IPS-18c (cell line): ENCODE data around the gene KCTD17.

Source experiments
- H3K4me3 ChIP-seq: 2 replicates; pipeline ENCODE4 v1.7.0; 2013; ENCODE audit warnings: low read depth, mild to moderate bottlenecking, low read length, moderate library complexity; ENCODE audit not compliant: insufficient read depth
- H3K9me3 ChIP-seq: one replicate; pipeline ENCODE4 v1.6.1; 2013; ENCODE audit warnings: mild to moderate bottlenecking, low read length, moderate library complexity; ENCODE audit not compliant: control insufficient read depth, insufficient read depth

KCTD17 gene

DNA sequence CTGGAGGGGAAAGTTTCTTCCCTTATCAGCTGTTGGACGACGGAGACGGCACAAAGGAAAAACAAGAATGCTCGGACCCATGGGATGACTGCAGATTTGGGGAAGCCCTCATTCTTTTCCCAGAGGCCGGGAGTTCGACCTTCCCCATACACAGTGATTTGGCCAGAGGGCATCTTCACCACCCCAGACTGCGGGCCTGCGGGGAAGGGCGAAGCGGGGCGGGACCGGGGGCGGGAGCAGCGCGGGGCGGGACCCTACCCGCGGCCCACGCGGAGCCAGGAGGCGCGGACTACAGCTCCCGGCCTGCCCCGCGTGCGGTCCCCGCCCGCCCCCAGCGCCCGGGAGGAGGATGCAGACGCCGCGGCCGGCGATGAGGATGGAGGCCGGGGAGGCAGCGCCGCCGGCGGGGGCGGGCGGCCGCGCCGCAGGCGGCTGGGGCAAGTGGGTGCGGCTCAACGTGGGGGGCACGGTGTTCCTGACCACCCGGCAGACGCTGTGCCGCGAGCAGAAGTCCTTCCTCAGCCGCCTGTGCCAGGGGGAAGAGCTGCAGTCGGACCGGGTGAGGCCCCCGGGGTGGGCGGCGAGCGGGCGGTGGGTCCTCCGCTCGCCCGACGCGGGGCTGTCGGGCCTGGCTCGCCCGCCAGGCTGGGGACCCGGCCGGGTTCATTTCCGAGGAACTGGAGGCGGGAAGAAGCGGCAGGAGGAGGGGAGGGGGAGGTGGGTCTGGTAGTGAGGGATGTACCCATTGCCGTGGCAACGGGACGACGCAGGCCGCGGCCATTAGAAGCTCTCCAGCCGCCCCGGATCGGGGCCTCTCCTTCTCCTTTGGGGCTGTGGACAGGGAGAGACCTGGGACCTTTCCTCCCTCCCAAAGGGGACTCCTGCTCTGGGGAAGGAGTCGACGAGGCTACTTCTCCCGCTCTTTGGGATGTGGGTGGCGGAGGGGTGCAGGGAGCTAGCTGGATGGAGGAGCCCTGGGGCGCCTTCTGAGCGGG is at the start of gene KCTD17:
TSS of gene KCTD17 (plus strand) at position 352 of the 995 bp plus-strand sequence. CDS start at position 371, 19 bp downstream.
- peak within 1 kb of the TSS; percentile 82 for H3K4me3 ChIP-seq
- H3K9me3 ChIP-seq = no peaks in the 10 kb centered on the region

- Histone ChIP-seq H3K9me3 (no peaks in the 10 kb centered on the region), H3K4me3 (no peak overlapping the region)
These were observed 49.7 kb upstream of the KCTD17 start for GRCh38 chr22:37001826-37002225.

GRCh38 chr22:37002633-37003032 is 48.9 kb upstream of the KCTD17 start:
- no peak overlapping the region for H3K4me3 ChIP-seq
- no peaks in the 10 kb centered on the region for H3K9me3 ChIP-seq

DNA sequence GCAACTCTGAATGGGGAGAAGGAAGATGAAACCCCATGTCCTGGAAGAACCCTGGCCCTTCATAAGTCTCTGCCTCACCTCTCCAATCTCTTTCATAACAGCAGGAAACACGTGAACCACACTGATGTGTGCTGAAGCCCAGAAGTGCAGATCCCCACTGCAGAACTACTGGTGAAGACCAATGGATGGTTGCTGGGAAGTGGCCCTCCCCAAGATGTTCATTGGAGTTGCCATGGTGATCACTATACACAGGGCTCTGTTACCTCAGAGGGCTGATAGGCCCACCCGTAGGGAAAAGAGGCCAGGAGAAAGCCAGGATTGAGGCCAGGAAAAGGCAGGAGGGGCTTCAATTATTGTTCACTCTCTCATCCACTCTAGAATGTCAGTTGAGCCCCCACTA is 43.9 kb upstream of the KCTD17 start:
- no peak overlapping the region for H3K4me3 ChIP-seq
- no peaks in the 10 kb centered on the region for H3K9me3 ChIP-seq

DNA sequence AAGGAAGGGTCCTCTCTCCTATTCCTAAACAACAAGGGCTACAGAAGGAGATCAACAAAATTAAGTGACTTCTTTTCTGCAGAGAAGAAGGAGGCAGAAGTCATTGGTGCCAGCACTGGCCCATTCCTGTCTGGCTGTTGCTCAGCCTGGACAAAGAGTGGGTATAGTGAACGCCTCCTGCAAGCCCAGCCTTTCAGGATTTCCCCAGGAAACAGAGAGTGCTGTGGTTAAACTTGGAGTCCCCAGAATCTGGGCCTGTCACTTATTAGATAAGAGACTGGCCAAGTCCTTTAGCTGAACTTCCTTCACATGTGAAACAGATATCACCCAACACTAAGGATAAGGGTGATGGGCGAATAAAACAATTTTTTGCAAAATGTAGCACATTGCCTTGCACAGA is 43.2 kb upstream of the KCTD17 start:
- Histone ChIP-seq H3K4me3 (no peak overlapping the region), H3K9me3 (no peaks in the 10 kb centered on the region)

DNA sequence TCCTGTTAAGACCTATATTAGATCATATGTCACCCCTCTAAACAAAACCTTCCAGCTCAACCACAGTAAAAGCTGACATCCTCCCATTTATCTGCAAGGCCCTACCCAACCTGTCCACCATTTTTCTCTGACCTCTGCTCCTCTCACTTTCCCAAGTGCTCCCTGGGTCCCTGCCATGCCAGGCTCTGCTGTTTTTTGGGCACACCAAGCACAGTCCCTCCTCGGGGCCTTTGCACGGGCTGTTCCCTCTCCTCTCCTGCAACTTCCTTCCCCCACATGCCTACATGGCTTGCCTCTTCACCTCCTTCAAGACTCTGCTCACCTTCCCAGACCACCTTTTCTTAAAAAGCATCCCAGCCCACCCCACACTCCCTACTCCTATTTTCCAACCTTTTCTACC is 42.1 kb upstream of the KCTD17 start:
- Histone ChIP-seq H3K9me3 (no peaks in the 10 kb centered on the region), H3K4me3 (no peak overlapping the region)

DNA sequence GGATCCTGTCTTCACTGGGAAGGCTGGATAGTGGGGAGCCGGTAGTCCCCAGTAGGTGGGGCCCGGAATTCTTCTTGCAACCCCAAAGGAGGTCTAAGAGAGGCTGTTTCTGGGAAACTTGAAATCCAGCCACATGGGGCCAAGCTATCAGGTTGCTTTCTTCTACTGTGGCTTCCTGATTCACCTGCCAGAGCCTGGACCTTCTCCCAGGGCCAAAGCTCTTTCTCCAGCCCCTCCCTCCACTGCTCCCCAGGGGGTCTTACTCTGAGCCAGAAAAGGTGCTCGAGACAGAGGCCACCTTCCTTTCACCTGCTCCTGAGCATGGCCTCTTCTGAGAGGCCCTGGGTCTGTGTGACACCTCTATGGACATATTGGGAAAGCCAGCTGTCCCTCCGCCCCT is 41.4 kb upstream of the KCTD17 start:
- Histone ChIP-seq H3K4me3 (no peak overlapping the region), H3K9me3 (no peaks in the 10 kb centered on the region)

GRCh38 chr22:37010976-37011375 is 40.6 kb upstream of the KCTD17 start:
- Histone ChIP-seq H3K4me3 (no peak overlapping the region), H3K9me3 (no peaks in the 10 kb centered on the region)

GRCh38 chr22:37011472-37011871 is 40.1 kb upstream of the KCTD17 start:
- no peaks in the 10 kb centered on the region for H3K9me3 ChIP-seq
- no peak overlapping the region for H3K4me3 ChIP-seq

DNA sequence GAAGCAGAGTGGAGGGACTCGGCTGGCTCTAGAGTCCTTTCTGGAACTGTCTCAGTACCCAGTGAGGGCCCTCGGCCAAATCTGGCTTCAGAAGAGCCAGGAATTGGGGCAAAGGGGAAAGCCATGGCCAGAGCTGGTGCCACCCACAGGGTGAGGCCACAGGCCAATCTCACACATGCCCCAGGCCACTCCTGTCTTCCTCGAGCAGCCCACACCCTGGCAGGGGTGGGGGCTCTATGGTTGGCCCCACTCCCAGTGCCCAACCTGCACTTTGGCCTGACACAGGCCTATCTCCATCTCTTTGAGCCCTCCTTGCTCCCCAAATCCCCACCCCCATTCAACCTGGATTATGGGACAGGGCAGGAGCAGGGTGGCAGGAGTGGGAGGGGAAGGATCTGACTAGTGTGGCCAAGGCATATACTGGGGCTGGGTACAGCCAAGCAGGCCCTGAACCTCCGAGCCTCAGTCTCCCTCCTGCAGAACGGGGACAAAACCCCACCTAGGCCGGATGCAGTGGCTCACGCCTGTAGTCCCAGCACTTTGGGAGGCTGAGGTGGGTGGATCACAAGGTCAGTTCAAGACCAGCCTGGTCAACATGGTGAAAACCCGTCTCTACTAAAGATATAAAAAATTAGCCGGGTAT is 39.2 kb upstream of the KCTD17 start:
- H3K4me3 ChIP-seq = no peak overlapping the region
- H3K9me3 ChIP-seq = no peaks in the 10 kb centered on the region

DNA sequence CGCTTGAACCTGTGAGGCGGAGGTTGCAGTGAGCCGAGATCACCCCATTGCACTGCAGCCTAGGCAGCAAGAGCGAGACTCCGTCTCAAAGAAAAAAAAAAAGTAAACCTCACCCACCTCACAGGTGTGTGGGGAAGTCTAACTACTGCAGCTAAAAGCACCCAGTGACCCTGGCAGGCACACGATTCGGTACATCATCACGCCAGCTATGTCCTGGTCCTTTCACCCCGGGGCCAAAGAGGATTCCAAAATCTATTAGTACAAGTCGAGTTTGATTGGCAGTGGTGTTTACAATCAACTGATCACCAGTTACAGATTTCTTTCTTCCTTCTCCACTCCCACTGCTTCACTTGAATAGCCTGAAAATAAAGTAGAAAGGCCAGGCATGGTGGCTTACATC is 38.6 kb upstream of the KCTD17 start:
- Histone ChIP-seq H3K4me3 (no peak overlapping the region), H3K9me3 (no peaks in the 10 kb centered on the region)

- H3K4me3 ChIP-seq = no peak overlapping the region
- H3K9me3 ChIP-seq = no peaks in the 10 kb centered on the region
These were observed 37.1 kb upstream of the KCTD17 start for GRCh38 chr22:37014415-37014806.

GRCh38 chr22:37014835-37015586 is 36.5 kb upstream of the KCTD17 start:
- H3K4me3 ChIP-seq = no peak overlapping the region
- H3K9me3 ChIP-seq = no peaks in the 10 kb centered on the region

DNA sequence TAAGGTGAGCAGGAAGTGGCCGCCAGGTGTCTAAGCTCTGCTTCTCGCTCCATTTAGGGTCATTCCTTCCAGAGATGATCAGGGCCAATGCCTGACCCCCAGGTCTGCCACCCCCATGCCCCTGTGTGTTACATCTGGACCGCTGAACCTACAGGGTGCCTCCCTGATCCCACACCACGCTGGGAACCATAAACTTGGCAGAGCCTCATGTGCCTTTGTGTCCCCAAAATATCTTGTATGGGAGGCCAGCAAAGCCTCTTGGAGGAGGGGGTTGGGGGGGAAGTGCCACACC is 36.0 kb upstream of the KCTD17 start:
- H3K9me3 ChIP-seq = no peaks in the 10 kb centered on the region
- no peak overlapping the region for H3K4me3 ChIP-seq

GRCh38 chr22:37016134-37016910 is 35.2 kb upstream of the KCTD17 start:
- Histone ChIP-seq H3K4me3 (no peak overlapping the region), H3K9me3 (no peaks in the 10 kb centered on the region)

DNA sequence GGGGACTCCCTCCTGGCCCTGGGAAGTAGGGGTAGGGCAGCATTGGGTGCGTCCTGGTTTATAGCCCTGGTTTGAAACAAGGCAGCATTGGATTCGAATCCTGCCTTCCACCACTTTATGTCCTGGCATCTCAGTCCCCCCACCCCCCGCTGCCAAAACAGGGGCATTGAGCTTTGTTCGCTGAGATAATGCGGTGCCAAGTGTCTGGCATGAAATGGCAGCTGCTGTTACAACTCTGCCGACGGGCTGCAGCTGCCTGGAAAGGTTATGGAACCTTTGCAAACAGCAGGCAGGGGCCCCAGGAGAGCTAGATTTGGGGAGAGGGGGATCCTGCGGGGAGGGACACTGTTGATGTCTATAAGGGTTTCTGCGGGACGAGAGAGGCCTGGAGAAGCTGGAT is 34.2 kb upstream of the KCTD17 start:
- Histone ChIP-seq H3K9me3 (no peaks in the 10 kb centered on the region), H3K4me3 (no peak overlapping the region)

DNA sequence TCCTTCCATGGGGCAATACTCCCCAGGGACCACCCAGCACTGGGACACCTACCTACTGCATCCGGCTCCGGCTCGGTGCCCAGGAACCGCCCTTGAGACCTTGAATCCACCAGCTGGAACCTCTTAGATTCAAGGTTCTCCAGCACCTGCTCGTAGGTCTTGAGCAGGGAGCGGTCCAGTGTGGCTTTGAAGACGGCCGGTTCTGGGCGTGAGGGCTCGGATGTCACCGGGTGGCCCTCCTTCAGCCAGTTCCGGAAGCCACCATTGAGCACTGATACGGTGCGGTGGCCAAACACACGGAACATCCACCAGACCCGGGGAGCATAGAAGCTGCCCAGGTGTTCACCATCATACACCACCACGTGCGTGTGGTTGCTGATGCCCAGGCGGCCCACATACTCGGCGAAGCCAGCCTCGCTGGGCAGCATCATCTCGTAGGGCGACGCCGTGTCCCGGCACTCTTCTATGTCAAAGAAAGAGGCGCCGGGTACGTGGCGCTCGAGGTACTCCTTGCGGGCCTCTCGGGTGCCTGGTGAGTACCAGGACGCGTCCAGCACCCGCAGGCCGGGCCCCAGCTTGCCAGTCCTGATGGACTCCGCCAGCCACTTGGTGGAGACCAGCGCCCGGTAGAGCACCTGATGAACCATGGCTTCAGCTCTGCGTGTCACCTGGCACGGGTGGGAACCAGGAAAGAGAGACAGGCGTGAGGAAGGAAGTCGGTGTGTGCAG is 33.3 kb upstream of the KCTD17 start:
- no peaks in the 10 kb centered on the region for H3K9me3 ChIP-seq
- peak overlapping the region; percentile 78 for H3K4me3 ChIP-seq
